Rectal smooth muscle tissue (tissue), 1 donor: Measurements from ENCODE around the gene GAD2.

Experiments
- H3K27ac ChIP-seq: one replicate; pipeline ENCODE4 v1.7.0; 2013; ENCODE audit warnings: low read depth, low read length, inconsistent platforms
- H3K27me3 ChIP-seq: one replicate; pipeline ENCODE4 v1.7.0; 2013; ENCODE audit warnings: low read length; ENCODE audit not compliant: control insufficient read depth, insufficient read depth
- H3K36me3 ChIP-seq: one replicate; pipeline ENCODE4 v1.7.0; 2013; ENCODE audit warnings: low read length; ENCODE audit not compliant: control insufficient read depth, insufficient read depth
- H3K4me1 ChIP-seq: one replicate; pipeline ENCODE4 v1.7.0; 2013; ENCODE audit warnings: low read length; ENCODE audit not compliant: control insufficient read depth, insufficient read depth
- H3K4me3 ChIP-seq: one replicate; pipeline ENCODE4 v1.7.0; 2013; ENCODE audit warnings: low read length
- H3K9ac ChIP-seq: one replicate; pipeline ENCODE4 v1.7.0; 2013; ENCODE audit warnings: low read length

The GAD2 gene

GRCh38 chr10:26216585-26217395 lies at the start of gene GAD2:
Gene GAD2, plus strand, starts transcription at chr10:26216774. Its CDS starts 36 bp downstream, at chr10:26216810.
- Histone ChIP-seq H3K4me1 (no peaks in the 10 kb centered on the region), H3K9ac (no peak within 1 kb of the TSS), H3K36me3 (no peaks in the 10 kb centered on the region), H3K4me3 (peak within 1 kb of the TSS; percentile 11), H3K27ac (no peak within 1 kb of the TSS), H3K27me3 (peaks cover 30% of the 10 kb centered on the region)

DNA sequence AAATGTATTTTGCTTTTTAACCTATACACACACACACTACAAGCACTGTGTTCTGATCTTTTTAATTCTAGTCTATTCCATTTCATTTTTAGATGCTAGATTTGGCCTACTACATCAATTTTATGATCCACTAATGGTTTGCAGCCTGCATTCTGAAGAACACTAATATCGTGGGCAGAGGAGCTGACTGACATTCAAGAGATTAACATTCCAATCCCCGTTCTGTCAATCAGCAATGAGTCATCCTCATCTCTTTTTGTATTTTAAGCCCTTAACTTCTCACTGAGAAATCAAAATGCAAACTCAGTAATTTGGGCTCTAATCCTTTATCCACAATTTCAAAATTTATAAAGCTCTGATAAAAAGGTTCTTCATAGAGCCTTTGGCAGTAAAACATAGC lies 47.1 kb upstream of the GAD2 start:
- Histone ChIP-seq H3K27me3 (no peaks in the 10 kb centered on the region), H3K4me3 (no peak overlapping the region), H3K27ac (no peak overlapping the region), H3K9ac (no peak overlapping the region), H3K36me3 (no peaks in the 10 kb centered on the region), H3K4me1 (no peaks in the 10 kb centered on the region)

GRCh38 chr10:26172131-26172530 lies 44.4 kb upstream of the GAD2 start:
- Histone ChIP-seq H3K27ac (no peak overlapping the region), H3K36me3 (no peaks in the 10 kb centered on the region), H3K9ac (no peak overlapping the region), H3K4me1 (no peaks in the 10 kb centered on the region), H3K4me3 (no peak overlapping the region), H3K27me3 (no peaks in the 10 kb centered on the region)

DNA sequence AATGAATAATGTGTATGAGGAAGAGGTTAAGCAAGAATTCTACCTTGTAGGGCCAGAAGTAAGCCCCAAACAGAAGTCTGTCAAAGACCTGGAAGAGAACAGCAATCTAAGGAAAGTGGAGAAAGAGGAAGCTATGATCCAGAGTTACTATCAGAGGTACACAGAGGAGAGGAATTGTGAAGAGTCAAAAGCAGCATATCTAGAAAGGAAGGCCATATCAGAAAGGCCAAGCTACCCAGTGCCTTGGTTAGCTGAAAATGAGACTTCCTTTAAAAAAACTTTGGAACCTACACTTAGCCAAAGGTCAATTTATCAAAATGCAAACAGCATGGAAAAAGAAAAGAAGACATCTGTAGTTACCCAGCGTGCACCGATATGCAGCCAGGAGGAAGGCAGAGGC lies 42.7 kb upstream of the GAD2 start:
- Histone ChIP-seq H3K4me3 (no peak overlapping the region), H3K27ac (no peak overlapping the region), H3K9ac (no peak overlapping the region), H3K4me1 (no peaks in the 10 kb centered on the region), H3K36me3 (no peaks in the 10 kb centered on the region), H3K27me3 (no peaks in the 10 kb centered on the region)

DNA sequence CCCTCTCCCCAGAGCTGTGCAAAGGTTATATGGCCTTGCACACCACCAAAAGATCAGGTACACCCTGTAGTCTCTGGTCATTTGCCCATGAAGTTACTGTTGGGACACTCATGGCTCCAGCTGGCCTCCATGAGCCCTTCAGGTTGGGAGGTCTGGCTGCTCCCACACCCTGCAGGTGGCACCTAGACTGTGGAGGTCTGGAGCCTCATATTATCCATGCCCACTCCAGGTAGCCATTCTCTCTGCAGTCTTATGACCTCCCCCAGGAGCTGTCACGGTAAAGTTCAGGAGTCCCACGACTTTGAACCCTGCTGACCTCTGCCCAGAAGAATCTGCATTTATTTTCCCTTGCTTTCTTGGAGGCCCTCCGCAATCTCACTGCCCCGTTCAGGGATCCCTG lies 39.2 kb upstream of the GAD2 start:
- H3K4me3 ChIP-seq: no peak overlapping the region
- no peak overlapping the region for H3K27ac ChIP-seq
- H3K4me1 ChIP-seq: no peaks in the 10 kb centered on the region
- no peaks in the 10 kb centered on the region for H3K36me3 ChIP-seq
- H3K9ac ChIP-seq: no peak overlapping the region
- no peaks in the 10 kb centered on the region for H3K27me3 ChIP-seq

DNA sequence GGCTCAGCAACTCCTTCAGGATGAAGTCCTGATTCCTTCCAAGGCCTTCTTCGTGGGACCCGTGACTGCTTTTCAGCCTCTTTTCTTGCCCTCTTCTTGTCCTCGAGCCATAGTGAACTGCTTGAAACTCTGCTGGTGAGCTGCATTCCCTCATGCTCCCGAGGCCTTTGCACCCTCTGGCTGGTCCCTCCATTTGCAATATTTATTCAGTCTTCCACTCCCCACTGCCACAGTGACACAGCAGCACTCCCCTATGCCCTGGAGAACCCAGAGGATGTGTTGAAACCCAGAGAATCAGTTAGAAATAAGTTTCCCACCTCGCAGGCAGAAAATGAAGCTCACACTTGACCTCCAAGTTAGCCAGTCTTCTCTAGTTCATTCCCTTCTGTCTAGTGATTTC lies 22.3 kb upstream of the GAD2 start:
- H3K27me3 ChIP-seq: no peaks in the 10 kb centered on the region
- H3K9ac ChIP-seq: no peak overlapping the region
- no peaks in the 10 kb centered on the region for H3K4me1 ChIP-seq
- H3K27ac ChIP-seq: no peak overlapping the region
- no peaks in the 10 kb centered on the region for H3K36me3 ChIP-seq
- no peak overlapping the region for H3K4me3 ChIP-seq

DNA sequence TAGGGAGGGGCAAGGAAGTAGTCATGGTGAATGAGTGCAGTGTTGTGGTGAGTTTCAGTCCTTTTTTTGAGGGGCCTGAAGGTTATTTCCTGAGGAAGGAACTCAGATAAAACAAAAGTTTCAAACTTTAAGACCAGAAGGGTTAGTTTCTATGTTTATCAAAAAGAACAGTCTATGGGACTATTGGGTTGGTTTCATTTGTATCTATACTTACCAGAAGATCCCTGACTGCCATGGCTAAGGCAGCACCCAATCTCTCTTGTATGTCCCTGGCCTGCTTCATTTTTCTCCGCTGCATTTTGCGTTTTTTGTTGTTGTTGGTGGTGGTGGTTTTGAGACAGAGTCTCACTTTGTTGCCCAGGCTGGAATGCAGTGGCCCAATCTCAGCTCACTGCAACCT lies 19.3 kb upstream of the GAD2 start:
- no peak overlapping the region for H3K9ac ChIP-seq
- no peaks in the 10 kb centered on the region for H3K27me3 ChIP-seq
- H3K4me1 ChIP-seq: no peaks in the 10 kb centered on the region
- no peaks in the 10 kb centered on the region for H3K36me3 ChIP-seq
- no peak overlapping the region for H3K27ac ChIP-seq
- H3K4me3 ChIP-seq: no peak overlapping the region

DNA sequence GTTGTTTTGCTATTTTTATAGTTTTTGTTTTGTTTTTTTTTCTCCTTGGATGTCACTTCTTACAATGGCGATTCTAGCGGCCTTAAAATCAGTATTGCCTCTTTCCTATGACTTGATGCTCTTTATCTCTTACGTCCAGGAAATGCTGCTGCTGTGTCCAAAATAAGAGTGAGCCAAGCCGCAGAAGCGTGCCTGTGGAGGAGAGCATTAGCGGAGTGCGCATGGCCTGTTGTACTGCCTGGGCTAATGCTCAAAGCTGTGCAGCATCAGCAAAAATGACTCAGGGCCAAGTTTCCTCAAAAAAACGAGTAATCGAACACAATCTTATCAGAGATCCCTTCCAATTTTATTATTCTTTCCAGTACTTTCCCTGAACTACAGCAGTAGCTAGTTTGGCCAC lies 18.5 kb upstream of the GAD2 start:
- Histone ChIP-seq H3K4me3 (no peak overlapping the region), H3K9ac (no peak overlapping the region), H3K27me3 (no peaks in the 10 kb centered on the region), H3K27ac (no peak overlapping the region), H3K36me3 (no peaks in the 10 kb centered on the region), H3K4me1 (no peaks in the 10 kb centered on the region)

DNA sequence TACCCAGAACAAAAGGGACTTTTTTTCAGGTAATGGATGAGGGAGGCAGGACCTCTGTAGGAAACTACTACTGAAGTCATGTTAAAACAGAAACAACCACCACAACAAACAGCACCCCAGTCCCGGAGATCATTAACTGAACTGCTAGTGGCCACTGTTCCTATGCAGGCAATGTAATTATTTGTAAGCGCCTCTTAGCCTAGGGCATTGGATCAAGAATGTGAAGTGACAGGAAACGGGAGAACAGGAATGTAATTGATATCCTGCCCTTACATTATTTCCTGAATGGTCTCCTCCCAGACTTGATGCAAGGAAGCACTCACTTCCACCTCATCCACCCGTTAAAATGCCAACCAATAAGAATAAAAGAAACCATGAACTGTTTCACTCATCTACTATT lies 16.7 kb upstream of the GAD2 start:
- Histone ChIP-seq H3K4me1 (no peaks in the 10 kb centered on the region), H3K27ac (no peak overlapping the region), H3K4me3 (no peak overlapping the region), H3K27me3 (no peaks in the 10 kb centered on the region), H3K36me3 (no peaks in the 10 kb centered on the region), H3K9ac (no peak overlapping the region)

DNA sequence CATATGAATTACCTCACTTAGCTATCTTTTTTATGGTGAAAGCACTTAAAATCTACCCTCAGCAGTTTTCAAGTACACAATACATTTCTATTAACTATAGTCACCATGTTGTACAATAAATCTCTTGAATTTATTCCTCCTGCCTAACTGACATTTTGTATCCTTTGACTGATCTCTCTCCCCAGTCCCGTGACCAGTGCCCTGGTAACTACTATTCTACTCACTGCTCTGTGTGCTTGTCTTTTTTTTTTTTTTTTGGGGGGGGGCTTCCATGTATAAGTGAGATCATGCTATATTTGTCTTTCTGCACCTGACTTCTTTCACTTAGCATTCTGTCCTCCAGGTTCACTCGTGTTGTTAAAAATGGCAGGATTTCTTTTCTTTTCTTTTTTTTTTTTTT lies 11.4 kb upstream of the GAD2 start:
- Histone ChIP-seq H3K9ac (no peak overlapping the region), H3K27ac (no peak overlapping the region), H3K4me3 (no peak overlapping the region), H3K27me3 (no peaks in the 10 kb centered on the region), H3K36me3 (no peaks in the 10 kb centered on the region), H3K4me1 (no peaks in the 10 kb centered on the region)

- H3K9ac ChIP-seq: no peak overlapping the region
- no peaks in the 10 kb centered on the region for H3K36me3 ChIP-seq
- no peak overlapping the region for H3K27ac ChIP-seq
- H3K4me3 ChIP-seq: no peak overlapping the region
- no peaks in the 10 kb centered on the region for H3K4me1 ChIP-seq
- H3K27me3 ChIP-seq: peaks cover 16% of the 10 kb centered on the region
Observed at GRCh38 chr10:26211781-26212444, 4.7 kb upstream of the GAD2 start.

DNA sequence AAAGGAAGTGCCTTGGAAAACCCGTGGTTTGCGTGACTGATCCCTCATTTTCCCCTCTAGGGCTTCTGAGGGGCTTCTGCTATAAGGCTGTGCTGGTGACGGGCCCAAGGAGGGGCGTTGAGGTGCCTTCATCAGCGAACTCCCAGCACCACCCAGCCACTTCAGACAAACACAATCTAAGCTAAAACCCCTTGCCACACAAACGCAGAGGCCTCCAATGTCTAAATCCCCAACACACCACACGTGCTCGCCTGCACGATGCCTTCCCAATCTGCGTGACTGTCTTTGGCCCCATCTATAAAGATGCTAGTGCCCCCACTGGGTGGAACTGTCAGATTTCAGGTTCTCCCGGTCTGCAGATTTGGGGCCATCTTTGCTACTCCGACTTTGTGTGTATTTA lies 4.1 kb upstream of the GAD2 start:
- H3K27ac ChIP-seq: no peak overlapping the region
- no peaks in the 10 kb centered on the region for H3K36me3 ChIP-seq
- H3K9ac ChIP-seq: no peak overlapping the region
- no peaks in the 10 kb centered on the region for H3K4me1 ChIP-seq
- H3K27me3 ChIP-seq: peaks cover 22% of the 10 kb centered on the region
- no peak overlapping the region for H3K4me3 ChIP-seq
